Measurements from ENCODE around the gene ZNF639. TPM values are rescaled to one million over a fixed set of nuclear protein-coding genes. Genes with fewer than 3 reads are reported as not detected.

ZNF639 gene
- total RNA-seq, 1 experiment from 2014 or later, result 47.5 TPM

DNA sequence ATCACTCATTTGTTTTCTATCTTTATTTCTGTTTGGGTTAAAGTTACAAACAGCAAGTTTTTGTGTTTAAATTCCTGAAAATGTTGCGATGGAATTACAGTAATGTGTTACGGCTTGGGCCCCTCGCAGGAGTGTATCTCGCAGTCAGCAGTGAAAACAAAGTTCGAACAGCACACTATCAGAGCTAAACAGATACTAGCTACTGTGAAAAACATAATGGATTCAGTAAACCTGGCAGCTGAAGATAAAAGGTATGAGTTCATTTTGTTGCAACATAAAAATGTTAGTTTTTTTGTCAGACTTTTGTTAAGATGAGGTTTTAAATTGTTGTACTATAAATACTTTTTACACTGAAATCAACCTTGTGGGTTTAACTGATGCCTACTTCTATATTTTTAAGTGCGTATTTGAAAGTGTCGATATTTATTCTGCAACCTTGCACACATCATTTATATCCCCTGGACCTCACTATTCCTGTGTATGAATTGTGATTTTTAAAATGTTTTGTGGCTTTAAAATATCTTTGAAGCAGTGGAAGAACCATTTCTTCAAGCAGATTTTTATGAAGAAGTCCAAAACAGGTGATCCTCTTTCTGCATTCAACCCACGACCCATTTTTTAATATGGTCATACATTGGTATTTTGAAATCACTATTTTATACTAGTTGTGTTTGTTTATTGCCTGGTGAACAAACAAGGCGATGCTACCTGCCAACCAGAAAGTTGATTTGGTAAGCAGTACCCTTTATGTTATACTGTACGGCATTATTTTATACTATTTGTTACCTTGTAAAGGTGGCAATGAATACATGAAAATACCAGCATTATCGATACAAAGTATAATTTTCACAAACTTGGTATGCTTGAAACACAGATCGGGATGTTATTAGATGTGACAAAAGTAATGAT, 52.5 kb downstream of the ZNF639 start:
- Histone ChIP-seq H4K20me1 (ENCODE audit: insufficient read depth) (no peaks in the 10 kb centered on the region), H3K9me2 (ENCODE audit: insufficient read depth) (no peaks in the 10 kb centered on the region), H3K79me2 (ENCODE audit: insufficient read depth, low read length) (no peaks in the 10 kb centered on the region), H3K9ac (ENCODE audit: low read length) (no peak overlapping the region), H3K4me2 (ENCODE audit: low read length) (no peak overlapping the region), H3K4me1 (ENCODE audit: control insufficient read depth in 1 of 2, insufficient read depth in 2 of 2, low read length in 2 of 2) (no peaks in the 10 kb centered on the region), H3K27me3 (ENCODE audit: insufficient read depth, low read length) (no peaks in the 10 kb centered on the region), H3K27ac (ENCODE audit: low read depth, low read length) (no peak overlapping the region), H3K4me3 (replicated peaks in 1 of 2; ENCODE audit: low read depth in 1 of 2, low read length in 2 of 2) (no peak overlapping the region), H3K9me3 (ENCODE audit: control insufficient read depth in 1 of 2, insufficient read depth in 1 of 2, low read depth in 1 of 2, low read length in 2 of 2) (no peaks in the 10 kb centered on the region), H3K36me3 (ENCODE audit: control insufficient read depth in 1 of 2, insufficient read depth in 2 of 2, low read length in 2 of 2) (peaks cover 0 to 18% of the 10 kb centered on the region in 2 experiments; a peak in 3 of 4 replicates), H2AFZ (ENCODE audit: low read depth, low read length, poor library complexity, severe bottlenecking) (no peak overlapping the region)
- DNase-seq (ENCODE audit: low read depth, low spot score) (no peak), ATAC-seq (no peak)
- ChIA-PET POLR2A (no interaction called here), CTCF (no interaction called here), RAD21 (ENCODE audit: low non-redundant PET in 1 of 2, low total read pairs in 2 of 2, uncharacterized antibody in 2 of 2, unreplicated experiment in 2 of 2) (no interaction called here)
- intact Hi-C loops (cut with micrococcal nuclease), result no loop called here
- TF ChIP-seq ZNF274 (IDR thresholded peaks at IDR 0.05; ENCODE audit: low read depth, low read length), result no peak
- no peak for TF ChIP-seq YY1 (IDR thresholded peaks at IDR 0.05; ENCODE audit: extremely low read depth, insufficient replicate concordance, low read depth, low read length)
- TF ChIP-seq CBX3 (IDR thresholded peaks at IDR 0.05; ENCODE audit: low read depth), result no peak
- BruUV-seq (replicated peaks), result no TSS peak

DNA sequence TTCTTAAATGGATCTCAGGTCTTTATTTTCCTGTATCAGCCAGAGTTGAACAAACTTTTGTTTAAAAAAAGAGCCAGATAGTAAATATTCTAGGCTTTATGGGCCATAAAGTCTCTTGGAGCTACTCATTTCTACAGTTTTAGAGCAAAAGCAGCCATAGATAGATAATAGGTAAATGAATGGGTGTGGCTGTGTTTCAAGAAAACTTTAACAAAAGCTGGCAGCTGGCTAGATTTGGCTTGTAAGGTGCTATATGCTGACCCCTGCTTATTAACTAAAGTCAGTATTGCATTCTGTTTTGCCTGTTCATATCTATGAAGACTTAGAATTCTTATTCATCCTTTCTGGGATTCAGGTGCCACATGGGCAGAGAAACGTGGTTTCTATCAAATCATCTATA, 53.6 kb downstream of the ZNF639 start:
- CTCF ChIA-PET, result no interaction called here

More for the DNA sequence above, 53.6 kb downstream of the ZNF639 start:
- no TSS peak for BruUV-seq (replicated peaks)
- Histone ChIP-seq H3K4me1 (ENCODE audit: control insufficient read depth in 1 of 2, insufficient read depth in 2 of 2, low read length in 2 of 2) (no peaks in the 10 kb centered on the region), H3K36me3 (ENCODE audit: control insufficient read depth in 1 of 2, insufficient read depth in 2 of 2, low read length in 2 of 2) (peaks cover 3 to 18% of the 10 kb centered on the region in 2 experiments; a peak in 3 of 4 replicates), H2AFZ (ENCODE audit: low read depth, low read length, poor library complexity, severe bottlenecking) (no peak overlapping the region), H3K27me3 (ENCODE audit: insufficient read depth, low read length) (no peaks in the 10 kb centered on the region), H3K27ac (ENCODE audit: low read depth, low read length) (no peak overlapping the region), H3K79me2 (ENCODE audit: insufficient read depth, low read length) (no peaks in the 10 kb centered on the region), H4K20me1 (ENCODE audit: insufficient read depth) (no peaks in the 10 kb centered on the region), H3K4me2 (ENCODE audit: low read length) (no peak overlapping the region), H3K9ac (ENCODE audit: low read length) (no peak overlapping the region), H3K4me3 (replicated peaks in 1 of 2; ENCODE audit: low read depth in 1 of 2, low read length in 2 of 2) (no peak overlapping the region), H3K9me2 (ENCODE audit: insufficient read depth) (no peaks in the 10 kb centered on the region), H3K9me3 (ENCODE audit: control insufficient read depth in 1 of 2, insufficient read depth in 1 of 2, low read depth in 1 of 2, low read length in 2 of 2) (no peaks in the 10 kb centered on the region)
- no peak for DNase-seq (ENCODE audit: low read depth, low spot score)
- ATAC-seq, result no peak
- TF ChIP-seq, protein P1, sequence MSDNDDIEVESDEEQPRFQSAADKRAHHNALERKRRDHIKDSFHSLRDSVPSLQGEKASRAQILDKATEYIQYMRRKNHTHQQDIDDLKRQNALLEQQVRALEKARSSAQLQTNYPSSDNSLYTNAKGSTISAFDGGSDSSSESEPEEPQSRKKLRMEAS (IDR thresholded peaks at IDR 0.05), result no peak
- TF ChIP-seq, protein P2, sequence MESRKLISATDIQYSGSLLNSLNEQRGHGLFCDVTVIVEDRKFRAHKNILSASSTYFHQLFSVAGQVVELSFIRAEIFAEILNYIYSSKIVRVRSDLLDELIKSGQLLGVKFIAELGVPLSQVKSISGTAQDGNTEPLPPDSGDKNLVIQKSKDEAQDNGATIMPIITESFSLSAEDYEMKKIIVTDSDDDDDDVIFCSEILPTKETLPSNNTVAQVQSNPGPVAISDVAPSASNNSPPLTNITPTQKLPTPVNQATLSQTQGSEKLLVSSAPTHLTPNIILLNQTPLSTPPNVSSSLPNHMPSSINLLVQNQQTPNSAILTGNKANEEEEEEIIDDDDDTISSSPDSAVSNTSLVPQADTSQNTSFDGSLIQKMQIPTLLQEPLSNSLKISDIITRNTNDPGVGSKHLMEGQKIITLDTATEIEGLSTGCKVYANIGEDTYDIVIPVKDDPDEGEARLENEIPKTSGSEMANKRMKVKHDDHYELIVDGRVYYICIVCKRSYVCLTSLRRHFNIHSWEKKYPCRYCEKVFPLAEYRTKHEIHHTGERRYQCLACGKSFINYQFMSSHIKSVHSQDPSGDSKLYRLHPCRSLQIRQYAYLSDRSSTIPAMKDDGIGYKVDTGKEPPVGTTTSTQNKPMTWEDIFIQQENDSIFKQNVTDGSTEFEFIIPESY (IDR thresholded peaks at IDR 0.05; ENCODE audit: extremely low read depth, insufficient replicate concordance, low read length), result no peak
- TF ChIP-seq ELF1 (IDR thresholded peaks at IDR 0.05; ENCODE audit: borderline replicate concordance, low read depth) (no peak), SP1 (IDR thresholded peaks at IDR 0.05; ENCODE audit: low read depth) (no peak), SRF (IDR thresholded peaks at IDR 0.05; ENCODE audit: low read depth) (no peak), TCF7L2 (IDR thresholded peaks at IDR 0.05; ENCODE audit: borderline replicate concordance, extremely low read depth, insufficient read depth, insufficient read length) (no peak), CBX3 (IDR thresholded peaks at IDR 0.05; ENCODE audit: low read depth) (no peak), ZFX (IDR thresholded peaks at IDR 0.05) (no peak), SIN3A (IDR thresholded peaks at IDR 0.05; ENCODE audit: low read depth) (no peak), YY1 (IDR thresholded peaks at IDR 0.05; ENCODE audit: extremely low read depth, insufficient replicate concordance, low read depth, low read length) (no peak), ZNF274 (IDR thresholded peaks at IDR 0.05; ENCODE audit: low read depth, low read length) (no peak), POLR2AphosphoS5 (IDR thresholded peaks at IDR 0.05; ENCODE audit: low read depth, low read length) (no peak), EZH2 (IDR thresholded peaks at IDR 0.05) (no peak), POLR2A (IDR thresholded peaks at IDR 0.05; ENCODE audit: borderline replicate concordance, extremely low read depth, insufficient read depth, insufficient read length) (no peak)
- TF ChIP-seq, protein P3, sequence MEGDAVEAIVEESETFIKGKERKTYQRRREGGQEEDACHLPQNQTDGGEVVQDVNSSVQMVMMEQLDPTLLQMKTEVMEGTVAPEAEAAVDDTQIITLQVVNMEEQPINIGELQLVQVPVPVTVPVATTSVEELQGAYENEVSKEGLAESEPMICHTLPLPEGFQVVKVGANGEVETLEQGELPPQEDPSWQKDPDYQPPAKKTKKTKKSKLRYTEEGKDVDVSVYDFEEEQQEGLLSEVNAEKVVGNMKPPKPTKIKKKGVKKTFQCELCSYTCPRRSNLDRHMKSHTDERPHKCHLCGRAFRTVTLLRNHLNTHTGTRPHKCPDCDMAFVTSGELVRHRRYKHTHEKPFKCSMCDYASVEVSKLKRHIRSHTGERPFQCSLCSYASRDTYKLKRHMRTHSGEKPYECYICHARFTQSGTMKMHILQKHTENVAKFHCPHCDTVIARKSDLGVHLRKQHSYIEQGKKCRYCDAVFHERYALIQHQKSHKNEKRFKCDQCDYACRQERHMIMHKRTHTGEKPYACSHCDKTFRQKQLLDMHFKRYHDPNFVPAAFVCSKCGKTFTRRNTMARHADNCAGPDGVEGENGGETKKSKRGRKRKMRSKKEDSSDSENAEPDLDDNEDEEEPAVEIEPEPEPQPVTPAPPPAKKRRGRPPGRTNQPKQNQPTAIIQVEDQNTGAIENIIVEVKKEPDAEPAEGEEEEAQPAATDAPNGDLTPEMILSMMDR (IDR thresholded peaks at IDR 0.05 in 2 of 3, conservative IDR thresholded peaks at IDR 0.05 in 1 of 3; ENCODE audit: borderline replicate concordance in 1 of 3, insufficient read depth in 1 of 3, low read depth in 2 of 3, low read length in 2 of 3), result no peak
- POLR2A ChIA-PET, result no interaction called here
- intact Hi-C loops (cut with micrococcal nuclease), result no loop called here
- RAD21 ChIA-PET (ENCODE audit: low non-redundant PET in 1 of 2, low total read pairs in 2 of 2, uncharacterized antibody in 2 of 2, unreplicated experiment in 2 of 2), result no interaction called here
